Measurements from ENCODE around the gene BRD2. TPM values are rescaled to one million over a fixed set of nuclear protein-coding genes. Genes with fewer than 3 reads are reported as not detected.

BRD2 gene
- total RNA-seq, 1 donor: 145 TPM

GRCh38 chr6:32968867-32969684, 682 bp downstream of the BRD2 start:
- peak overlapping the region; percentile 71 for H3K4me3 ChIP-seq (ENCODE audit: low read depth, low read length)
- peak; percentile 27 for TF ChIP-seq CTCF (IDR thresholded peaks at IDR 0.05; ENCODE audit: insufficient read depth, low read length)
- peak; percentile 87 for DNase-seq (ENCODE audit: low read depth)

GRCh38 chr6:32969685-32970412, 1.5 kb downstream of the BRD2 start:
- peak; percentile 96 for DNase-seq (ENCODE audit: low read depth)
- H3K4me3 ChIP-seq (ENCODE audit: low read depth, low read length): peak overlapping the region; percentile 71
- peak; percentile 27 for TF ChIP-seq CTCF (IDR thresholded peaks at IDR 0.05; ENCODE audit: insufficient read depth, low read length)

- DNase-seq (ENCODE audit: low read depth): peak; percentile 92
- peak overlapping the region; percentile 71 for H3K4me3 ChIP-seq (ENCODE audit: low read depth, low read length)
- TF ChIP-seq CTCF (IDR thresholded peaks at IDR 0.05; ENCODE audit: insufficient read depth, low read length): no peak
These were observed 2.2 kb downstream of the BRD2 start for GRCh38 chr6:32970413-32971241.

- no peak for DNase-seq (ENCODE audit: low read depth)
- no peak for TF ChIP-seq CTCF (IDR thresholded peaks at IDR 0.05; ENCODE audit: insufficient read depth, low read length)
- peak overlapping the region; percentile 71 for H3K4me3 ChIP-seq (ENCODE audit: low read depth, low read length)
These were observed 2.8 kb downstream of the BRD2 start for GRCh38 chr6:32971242-32971580.

GRCh38 chr6:32971581-32972352, 3.4 kb downstream of the BRD2 start:
- TF ChIP-seq CTCF (IDR thresholded peaks at IDR 0.05; ENCODE audit: insufficient read depth, low read length): no peak
- DNase-seq (ENCODE audit: low read depth): peak; percentile 100
- H3K4me3 ChIP-seq (ENCODE audit: low read depth, low read length): peak overlapping the region; percentile 99

Data from fibroblast of the aortic adventitia (primary cell).